GM18951 (cell line): ENCODE data around the gene PER1.
A peak's percentile ranks its signal among the peaks of the same experiment; 100 is the strongest.
"Not testable (repeated sequence)": the region's sequence is repeated elsewhere in the genome, so short reads cannot be mapped to it uniquely, and the experiment has no call there.

Source experiments
- POLR2A ChIP-seq: IDR thresholded peaks from 4 replicates; pipeline ENCODE4 v1.6.1; 2011; ENCODE audit warnings: mild to moderate bottlenecking; ENCODE audit not compliant: insufficient read length, insufficient read depth; ENCODE audit errors: extremely low read depth
- in situ Hi-C: fragments of 300-500 bp; cut with MboI; formaldehyde crosslinking; loops from one replicate; pipeline ENCODE4 v1.12.0; 2022; ENCODE audit warnings: low sequenced_read_pairs, mixed read lengths, inconsistent platforms; ENCODE audit not compliant: unreplicated experiment

Gene PER1

DNA sequence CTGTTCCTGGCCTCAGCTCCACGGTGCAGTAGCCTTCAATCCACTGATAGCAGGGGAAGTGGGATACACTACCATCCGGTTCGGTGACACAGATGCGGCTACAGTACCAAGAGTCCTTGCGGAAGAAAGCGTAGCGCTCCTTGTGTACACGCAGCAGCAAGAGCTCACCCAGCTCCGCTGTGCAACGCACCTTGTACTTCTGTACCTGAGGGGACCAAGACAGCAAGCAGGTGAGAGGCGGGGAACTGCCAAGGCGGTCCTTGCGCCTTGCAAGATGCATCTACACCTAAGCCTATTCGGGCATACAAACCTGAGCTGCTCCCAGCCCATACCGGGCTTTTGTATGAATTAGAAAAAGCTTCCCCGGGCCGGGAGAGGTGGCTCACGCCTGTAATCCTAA lies 35.4 kb downstream of the PER1 start:
- TF ChIP-seq POLR2A, result no peak
- in situ Hi-C loops, result loop anchor here (10.0 kb wide), 1 partner anchor 52 kb away; no protein-coding TSS in a partner anchor

DNA sequence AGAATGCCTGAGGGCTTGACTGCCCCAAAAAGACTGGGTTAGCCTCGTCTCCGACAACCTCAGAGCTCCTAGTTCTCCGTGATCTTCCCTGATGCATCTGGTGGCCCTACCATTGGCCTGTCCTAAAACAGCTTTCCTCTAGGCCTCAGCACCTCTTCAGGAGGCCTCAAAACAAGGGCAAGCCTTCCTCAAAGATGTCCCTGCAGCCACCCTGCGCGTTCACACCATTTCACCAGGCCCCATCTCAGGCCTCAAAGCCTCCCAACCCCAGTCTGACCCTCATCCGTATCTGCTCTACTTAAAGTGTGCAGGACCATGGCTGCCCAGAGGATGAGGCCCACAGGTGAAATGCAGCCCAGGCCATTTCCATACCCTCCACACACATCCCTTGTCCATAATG lies 41.3 kb downstream of the PER1 start:
- in situ Hi-C loops, result loop anchor here (10.0 kb wide), 1 partner anchor 46 kb away; no protein-coding TSS in a partner anchor
- no peak for TF ChIP-seq POLR2A

DNA sequence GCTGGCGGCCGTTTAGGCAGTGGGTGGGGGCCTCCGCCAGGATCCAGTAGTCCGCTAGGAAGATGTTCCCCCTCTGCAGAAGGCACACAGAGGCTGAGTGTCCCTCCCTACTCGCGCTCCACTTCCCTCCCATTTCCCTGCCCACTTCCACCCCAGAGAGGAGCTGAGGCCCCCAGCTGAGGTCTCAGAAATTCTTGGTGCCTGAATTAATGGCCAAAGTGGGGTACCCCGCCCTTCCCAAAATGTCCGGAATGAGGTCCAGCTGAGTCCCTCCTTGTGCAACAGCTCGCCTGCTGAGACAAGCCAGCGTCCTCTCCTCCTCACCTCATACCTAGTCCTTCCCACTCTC lies 41.8 kb downstream of the PER1 start:
- no peak for TF ChIP-seq POLR2A
- in situ Hi-C loops, result loop anchor here (10.0 kb wide), 1 partner anchor 46 kb away; no protein-coding TSS in a partner anchor

DNA sequence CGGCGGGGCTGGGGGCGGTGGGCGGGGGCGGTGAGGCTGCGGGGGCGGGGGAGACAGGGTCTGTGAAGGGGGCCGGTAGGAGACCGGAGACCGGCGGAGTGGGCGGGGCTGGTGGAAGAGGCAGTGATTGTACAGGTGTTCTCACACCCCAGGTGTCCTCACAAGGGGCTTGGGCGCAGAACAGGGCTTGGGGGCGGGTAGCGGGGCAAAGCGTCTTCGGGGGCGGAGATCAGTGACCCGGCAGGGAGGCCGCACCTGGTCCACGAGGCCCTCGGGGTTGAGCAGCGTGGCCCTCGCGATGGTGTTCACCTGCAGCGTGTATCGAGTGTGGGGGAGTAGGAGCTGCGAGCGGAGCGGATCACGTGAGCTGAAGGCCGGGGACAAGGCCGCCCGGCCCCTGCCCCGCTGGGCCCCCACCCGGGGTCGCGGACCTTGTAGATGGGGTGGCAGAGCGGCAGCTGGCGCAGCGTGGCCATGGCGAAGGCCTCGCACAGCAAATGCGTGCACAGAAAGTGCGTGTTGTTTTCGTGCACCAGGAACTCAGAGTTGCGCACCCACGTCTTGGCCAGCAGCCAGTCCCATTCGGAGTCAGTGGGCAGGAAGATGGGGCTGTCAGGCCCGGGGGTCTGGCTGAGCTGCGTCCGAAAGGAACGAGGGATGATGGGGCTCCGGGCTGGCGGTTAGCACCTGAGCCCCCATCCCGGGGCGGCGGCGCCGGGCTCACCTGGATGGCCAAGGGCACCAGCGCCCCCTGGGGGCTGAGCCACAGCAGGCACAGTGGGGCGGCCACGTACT lies 42.3 kb downstream of the PER1 start:
- in situ Hi-C loops, result loop anchor here (10.0 kb wide), 1 partner anchor 45 kb away; no protein-coding TSS in a partner anchor
- TF ChIP-seq POLR2A, result no peak

DNA sequence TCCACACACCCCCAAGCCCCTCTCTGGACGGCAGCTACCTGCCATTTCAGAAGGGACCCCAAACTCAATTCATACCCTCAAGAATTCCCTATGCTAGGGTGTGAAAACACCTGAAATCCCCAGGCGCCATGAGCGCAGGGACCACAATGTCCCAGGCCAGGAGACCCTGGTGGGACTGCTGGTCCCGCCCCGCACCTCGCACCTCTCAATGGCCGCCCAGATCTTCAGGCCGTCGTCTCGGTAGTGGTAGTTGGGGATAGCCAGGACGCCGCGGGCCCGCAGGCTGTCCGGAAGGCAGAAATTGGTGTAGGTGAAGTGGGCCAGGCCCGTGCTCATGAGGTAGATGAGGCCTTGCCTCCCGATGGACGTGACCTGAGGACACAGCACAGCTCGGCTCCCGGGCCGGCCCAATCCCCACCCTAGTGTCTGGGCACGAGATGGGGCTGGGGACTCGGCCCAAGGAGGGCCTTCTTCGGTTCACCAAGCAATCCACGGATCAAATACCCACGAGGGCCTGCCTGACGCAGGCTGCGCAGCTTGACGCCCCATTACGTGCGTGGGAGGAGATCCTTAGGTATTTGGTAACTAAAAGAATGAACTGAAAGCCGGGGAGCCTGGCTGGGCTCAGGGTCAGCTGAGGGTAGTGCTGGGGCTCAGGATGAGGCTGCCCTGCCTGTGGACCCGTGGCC lies 43.1 kb downstream of the PER1 start:
- TF ChIP-seq POLR2A, result no peak
- in situ Hi-C loops, result no loop called here

DNA sequence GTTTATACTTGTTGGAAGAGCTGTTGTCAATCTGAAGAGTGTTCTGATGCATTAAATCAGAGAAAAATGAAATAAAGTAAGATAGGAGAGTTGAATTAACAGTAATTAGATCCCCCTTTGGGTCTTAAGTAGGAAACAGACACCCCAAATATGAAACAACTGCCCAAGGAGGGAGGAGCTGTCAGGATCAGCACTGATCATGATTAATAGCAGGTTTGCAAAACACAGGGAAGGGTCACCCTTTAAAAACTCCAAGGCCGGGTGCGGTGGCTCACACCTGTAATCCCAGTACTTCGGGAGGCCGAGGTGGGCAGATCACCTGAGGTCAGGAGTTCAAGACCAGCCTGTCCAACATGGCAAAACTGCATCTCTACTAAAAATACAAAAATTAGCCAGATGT lies 45.2 kb downstream of the PER1 start:
- in situ Hi-C loops, result not testable (repeated sequence)

DNA sequence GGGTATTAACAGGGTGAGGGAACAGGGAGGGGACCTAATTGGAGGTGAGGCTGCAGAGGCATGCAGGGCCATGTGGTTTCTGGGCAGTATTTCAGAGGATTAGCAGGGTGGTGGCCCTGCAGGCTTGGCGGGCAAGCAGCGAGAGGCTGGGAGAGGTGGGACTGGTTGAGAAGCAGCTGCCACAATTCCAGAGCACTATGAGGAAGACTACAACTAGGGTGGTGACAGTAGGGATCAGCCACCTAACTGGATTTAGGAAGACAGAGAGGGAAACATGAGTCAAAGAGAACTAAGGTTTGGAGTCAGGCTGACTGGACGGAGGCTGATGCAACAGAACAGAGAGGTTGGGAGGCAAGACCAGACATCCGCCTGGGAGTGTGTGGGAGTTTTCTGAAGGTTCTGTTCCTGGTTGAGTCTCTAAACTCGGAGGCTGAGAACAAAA lies 46.2 kb downstream of the PER1 start:
- in situ Hi-C loops, result no loop called here
- no peak for TF ChIP-seq POLR2A

DNA sequence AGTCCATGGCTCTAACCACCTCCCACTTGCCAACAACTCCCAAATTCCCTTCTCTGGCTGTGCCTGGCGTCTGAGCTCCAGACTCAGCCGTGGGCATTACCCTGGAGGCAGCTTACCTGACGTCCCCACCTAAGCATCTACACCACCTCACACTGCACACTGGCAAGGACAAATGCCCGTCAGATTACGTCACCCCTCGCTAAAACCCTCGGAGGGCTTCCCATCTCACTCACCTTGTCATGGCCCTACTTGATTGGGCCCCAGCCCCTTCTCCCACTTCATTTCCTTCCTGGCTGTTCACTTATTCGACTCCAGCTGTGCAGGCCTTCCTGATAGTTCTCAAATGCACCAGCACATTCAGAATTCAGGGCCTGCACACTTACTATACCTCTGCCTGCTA lies 47.3 kb downstream of the PER1 start:
- in situ Hi-C loops, result no loop called here
- no peak for TF ChIP-seq POLR2A

DNA sequence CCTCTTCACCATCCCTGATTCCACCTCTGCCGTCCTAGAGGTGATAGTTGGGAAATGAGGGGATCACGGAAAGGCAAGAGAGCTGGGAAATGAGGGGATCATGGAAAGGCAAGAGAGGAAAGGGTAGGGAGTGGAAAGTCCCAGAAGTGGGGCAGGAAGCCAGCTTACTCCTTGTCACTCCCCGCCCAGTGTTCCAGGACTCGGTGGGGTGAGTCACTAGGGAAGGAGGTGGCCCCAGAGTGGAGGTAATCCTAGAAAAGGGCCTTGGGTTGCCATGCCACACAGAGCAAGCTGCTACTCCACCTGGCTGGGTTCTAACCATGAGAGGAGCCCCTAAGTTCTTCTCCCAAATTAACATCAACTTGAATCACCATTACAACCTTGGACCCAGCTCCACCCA lies 48.7 kb downstream of the PER1 start:
- in situ Hi-C loops, result no loop called here
- TF ChIP-seq POLR2A, result no peak

DNA sequence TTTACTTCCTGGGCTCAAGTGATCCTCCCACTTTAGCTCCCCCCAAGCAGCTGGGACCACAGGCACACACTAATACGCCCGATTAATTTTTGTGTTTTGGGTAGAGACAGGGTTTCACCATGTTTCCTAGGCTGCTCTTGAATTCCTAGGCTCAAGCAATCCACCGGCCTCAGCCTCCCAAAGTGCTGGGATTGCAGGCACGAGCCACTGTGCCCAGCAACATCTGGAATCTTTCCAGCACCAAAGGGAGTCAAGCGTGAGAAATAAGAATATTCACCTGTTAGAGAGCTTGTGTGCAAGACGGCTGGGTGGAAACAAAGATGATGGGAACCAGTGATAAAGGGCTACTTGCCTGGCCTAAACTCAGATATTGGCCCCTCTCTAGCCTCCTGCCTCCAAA lies 50.5 kb downstream of the PER1 start:
- no peak for TF ChIP-seq POLR2A
- in situ Hi-C loops, result no loop called here

DNA sequence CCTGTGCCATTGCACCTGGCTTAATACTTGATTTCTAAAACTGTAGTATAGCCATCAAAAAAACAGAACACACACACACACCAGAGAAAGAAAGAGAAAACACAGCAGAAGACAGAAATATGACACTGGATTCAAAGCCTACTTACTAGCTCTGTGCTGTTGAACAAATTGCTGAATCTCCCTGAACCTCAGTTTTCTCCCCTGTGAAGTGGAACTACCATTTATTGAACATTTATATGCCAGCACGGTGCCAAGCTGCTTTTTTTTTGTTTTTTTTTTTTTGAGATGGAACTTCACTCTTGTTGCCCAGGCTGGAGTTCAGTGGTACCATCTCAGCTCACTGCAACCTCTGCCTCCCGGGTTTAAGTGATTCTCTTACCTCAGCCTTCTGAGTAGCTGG lies 51.4 kb downstream of the PER1 start:
- in situ Hi-C loops, result no loop called here
- TF ChIP-seq POLR2A, result no peak

DNA sequence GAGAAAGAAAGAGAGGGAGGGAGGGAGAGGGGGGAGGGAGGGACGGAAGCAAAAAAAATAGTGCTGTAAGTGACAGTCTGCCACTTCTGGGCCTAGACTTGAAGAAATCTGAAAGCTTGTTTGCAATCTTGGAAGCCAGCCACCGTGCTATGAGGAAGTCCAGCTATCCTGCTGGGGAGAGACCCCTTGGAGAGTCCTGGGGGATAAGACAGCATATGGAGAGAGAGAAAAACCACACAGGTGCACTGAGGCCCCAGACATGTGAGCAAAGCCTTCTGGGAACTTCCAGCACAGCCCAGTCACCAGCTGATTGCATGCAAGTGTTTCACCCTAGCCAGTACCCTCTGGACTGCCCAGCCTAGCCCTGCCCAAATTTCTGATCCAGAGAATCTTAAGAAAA lies 52.1 kb downstream of the PER1 start:
- no peak for TF ChIP-seq POLR2A
- in situ Hi-C loops, result no loop called here

DNA sequence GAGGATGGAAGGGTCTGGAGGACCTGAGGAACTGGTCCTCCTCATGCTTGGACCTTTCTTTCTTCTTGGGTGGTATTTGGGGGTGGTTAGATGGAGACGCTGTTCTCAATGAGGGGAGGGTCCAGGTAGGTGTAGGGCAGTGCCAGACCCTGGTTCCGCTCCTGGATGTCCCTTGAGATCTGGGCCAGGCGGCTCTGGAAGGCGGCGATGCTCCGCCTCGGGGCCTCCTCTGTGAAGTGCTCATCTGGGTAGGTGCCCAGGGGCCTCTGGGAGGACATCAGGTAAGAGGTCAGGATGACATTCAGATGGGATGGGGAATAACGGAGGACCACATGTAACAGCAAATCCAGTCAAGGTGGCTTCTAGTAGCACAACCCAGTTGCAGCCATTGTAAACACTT lies 55.7 kb downstream of the PER1 start:
- no peak for TF ChIP-seq POLR2A
- in situ Hi-C loops, result no loop called here

DNA sequence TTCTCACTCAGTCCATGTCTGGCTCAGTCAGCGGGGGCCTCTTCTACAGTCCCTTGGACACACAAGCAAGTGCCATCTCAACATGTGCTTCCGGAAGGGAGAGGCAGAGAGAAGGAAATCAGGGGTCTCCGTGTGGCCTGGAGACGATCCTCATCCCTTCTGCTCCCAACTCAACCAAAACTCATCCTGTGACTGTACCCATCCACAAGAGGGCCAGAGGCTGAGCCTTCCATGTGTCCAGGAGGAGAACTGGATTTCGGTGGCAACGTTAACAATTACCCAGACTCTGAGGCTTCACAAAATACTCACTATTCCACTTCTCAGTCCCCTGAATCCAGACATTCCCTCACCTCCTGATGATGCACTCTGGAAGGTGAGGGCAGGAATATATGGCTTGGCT lies 56.8 kb downstream of the PER1 start:
- TF ChIP-seq POLR2A, result no peak
- in situ Hi-C loops, result no loop called here

DNA sequence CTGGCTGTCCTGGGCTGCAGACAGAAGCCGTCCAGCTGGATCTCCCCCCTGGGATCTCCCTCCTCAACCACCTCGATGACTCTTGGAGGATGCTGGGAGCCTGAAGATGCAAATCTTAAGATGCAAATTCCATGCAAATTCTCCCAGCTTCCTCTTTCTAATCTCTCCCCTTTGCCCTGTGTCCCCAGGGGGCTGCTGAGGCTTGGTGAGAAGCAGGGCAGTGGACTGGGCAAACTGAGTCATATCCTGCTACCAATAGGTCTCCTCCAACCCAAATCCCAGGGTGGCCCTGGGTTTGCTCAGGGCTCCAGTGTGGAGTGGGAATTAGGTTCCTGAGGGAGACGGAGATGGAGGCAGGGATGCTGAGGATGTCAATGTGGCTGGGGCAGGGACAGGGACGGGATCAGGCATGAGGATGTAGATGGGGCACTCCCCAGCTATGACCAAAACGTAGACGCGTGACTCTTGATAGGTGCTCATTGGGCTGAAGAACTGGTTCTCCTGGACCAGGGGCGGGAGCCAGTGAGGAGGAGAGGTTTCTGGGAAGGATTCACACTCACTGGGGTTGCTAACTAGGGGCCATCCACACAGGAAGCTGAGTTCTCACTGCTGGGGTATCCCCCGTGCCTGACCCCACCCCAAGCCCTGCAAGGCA lies 61.0 kb downstream of the PER1 start:
- TF ChIP-seq POLR2A, result peak; percentile 30
- in situ Hi-C loops, result no loop called here
